HEK293T (cell line): Measurements from ENCODE around the gene MAGI2.

Experiments used
- CTCF ChIA-PET: fragments of 350-600 bp; formaldehyde crosslinking; extraction: SDS; loops from one replicate; lab custom pipeline; 2021; ENCODE audit warnings: antibody characterized with exemption, inconsistent platforms; lab: Yijun Ruan, JAX
- POLR2A ChIA-PET: fragments of 350-600 bp; formaldehyde crosslinking; extraction: SDS; loops from one replicate; lab custom pipeline; 2020; ENCODE audit warnings: antibody characterized with exemption, inconsistent platforms; lab: Yijun Ruan, JAX
- DNase-seq: peaks from one replicate; pipeline ENCODE4 v3.0.0; 2012; ENCODE audit warnings: mixed read lengths; ENCODE audit errors: extremely low spot score
- ARNT ChIP-seq: fragments of 450-650 bp; IDR thresholded peaks from 2 replicates; pipeline ENCODE4 v1.6.1; 2017; ENCODE audit warnings: mild to moderate bottlenecking
- BHLHE40 ChIP-seq: fragments of 450-650 bp; IDR thresholded peaks from 2 replicates; pipeline ENCODE4 v1.6.1; 2016; ENCODE audit warnings: mild to moderate bottlenecking, moderate library complexity, borderline replicate concordance
- CTBP1 ChIP-seq: fragments of 450-650 bp; IDR thresholded peaks from 2 replicates; pipeline ENCODE4 v1.6.1; 2016; ENCODE audit warnings: borderline replicate concordance
- ELF4 ChIP-seq: fragments of 450-650 bp; IDR thresholded peaks from 2 replicates; pipeline ENCODE4 v1.6.1; 2017; ENCODE audit warnings: antibody characterized with exemption
- FOXA1 ChIP-seq: fragments of 450-650 bp; IDR thresholded peaks from 2 replicates; pipeline ENCODE4 v1.6.1; 2016; ENCODE audit warnings: mild to moderate bottlenecking
- FOXK2 ChIP-seq: fragments of 450-650 bp; IDR thresholded peaks from 2 replicates; pipeline ENCODE4 v1.6.1; 2016; ENCODE audit warnings: mild to moderate bottlenecking
- FOXM1 ChIP-seq: fragments of 450-650 bp; IDR thresholded peaks from 2 replicates; pipeline ENCODE4 v1.6.1; 2017; ENCODE audit warnings: mild to moderate bottlenecking, borderline replicate concordance
- HDGF ChIP-seq: fragments of 450-650 bp; IDR thresholded peaks from 2 replicates; pipeline ENCODE4 v1.6.1; 2017; ENCODE audit warnings: antibody characterized with exemption, borderline replicate concordance
- L3MBTL2 ChIP-seq: fragments of 450-650 bp; conservative IDR thresholded peaks from 2 replicates; pipeline ENCODE4 v1.6.1; 2016; ENCODE audit warnings: mild to moderate bottlenecking
- LEF1 ChIP-seq: fragments of 450-650 bp; IDR thresholded peaks from 2 replicates; pipeline ENCODE4 v1.6.1; 2017; ENCODE audit warnings: mild to moderate bottlenecking, borderline replicate concordance
- NFRKB ChIP-seq: fragments of 450-650 bp; IDR thresholded peaks from 2 replicates; pipeline ENCODE4 v1.6.1; 2016; ENCODE audit warnings: mild to moderate bottlenecking, moderate library complexity
- SP1 ChIP-seq: fragments of 450-650 bp; IDR thresholded peaks from 2 replicates; pipeline ENCODE4 v1.6.1; 2017
- SUZ12 ChIP-seq: fragments of 450-650 bp; IDR thresholded peaks from 2 replicates; pipeline ENCODE4 v1.6.1; 2016; ENCODE audit warnings: mild to moderate bottlenecking
- TARDBP ChIP-seq: fragments of 450-650 bp; IDR thresholded peaks from 2 replicates; pipeline ENCODE4 v1.6.1; 2016
- ZNF384 ChIP-seq: fragments of 450-650 bp; IDR thresholded peaks from 2 replicates; pipeline ENCODE4 v1.6.1; 2016
- TF ChIP-seq, protein P1 (sequence below): fragments of 450-650 bp; IDR thresholded peaks from 2 replicates; pipeline ENCODE4 v1.6.1; 2016

Gene MAGI2

DNA sequence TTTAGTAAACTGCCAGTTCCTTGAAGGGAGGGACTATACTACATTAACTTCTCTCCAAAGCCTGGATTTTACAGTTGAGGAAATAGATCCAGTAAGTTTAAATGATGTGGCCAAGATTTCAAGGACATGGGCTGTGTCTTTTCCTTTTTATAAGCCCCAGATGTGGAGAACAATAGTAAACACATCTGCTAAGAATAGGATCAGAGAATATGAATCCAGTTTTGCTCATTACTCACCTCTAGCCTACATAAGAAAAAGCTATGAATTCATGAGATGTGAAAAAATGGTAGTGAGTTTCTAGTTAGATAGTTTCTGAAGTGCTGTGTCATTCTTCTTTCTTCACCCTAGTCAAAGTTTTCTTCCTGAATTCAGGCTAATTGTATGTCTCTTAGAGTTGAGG lies 38.6 kb downstream of the MAGI2 start:
- ChIA-PET POLR2A (no interaction called here), CTCF (no interaction called here)
- no peak for DNase-seq
- TF ChIP-seq, protein P1, sequence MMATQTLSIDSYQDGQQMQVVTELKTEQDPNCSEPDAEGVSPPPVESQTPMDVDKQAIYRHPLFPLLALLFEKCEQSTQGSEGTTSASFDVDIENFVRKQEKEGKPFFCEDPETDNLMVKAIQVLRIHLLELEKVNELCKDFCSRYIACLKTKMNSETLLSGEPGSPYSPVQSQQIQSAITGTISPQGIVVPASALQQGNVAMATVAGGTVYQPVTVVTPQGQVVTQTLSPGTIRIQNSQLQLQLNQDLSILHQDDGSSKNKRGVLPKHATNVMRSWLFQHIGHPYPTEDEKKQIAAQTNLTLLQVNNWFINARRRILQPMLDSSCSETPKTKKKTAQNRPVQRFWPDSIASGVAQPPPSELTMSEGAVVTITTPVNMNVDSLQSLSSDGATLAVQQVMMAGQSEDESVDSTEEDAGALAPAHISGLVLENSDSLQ, result no peak
- TF ChIP-seq SP1 (no peak), TARDBP (no peak), FOXA1 (no peak), L3MBTL2 (no peak), ZNF384 (no peak), NFRKB (no peak)

DNA sequence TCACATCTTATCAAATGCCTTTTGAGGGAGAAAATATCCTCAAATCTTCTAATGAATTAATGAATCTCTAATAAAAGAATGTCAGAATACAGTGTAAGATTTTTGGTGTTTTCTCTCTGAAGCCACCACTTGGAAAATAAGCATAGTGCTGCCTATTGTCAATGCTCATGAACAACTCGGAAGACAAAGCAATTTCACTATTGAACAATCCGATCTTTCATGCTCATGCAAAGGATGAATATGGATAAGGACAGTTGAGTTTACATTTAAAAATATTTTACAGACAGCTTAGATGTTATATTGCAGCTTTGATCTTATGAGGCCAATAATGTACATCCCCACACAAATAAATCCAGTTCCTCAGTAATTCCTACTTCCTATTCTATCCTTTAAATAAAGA lies 40.6 kb downstream of the MAGI2 start:
- no peak for DNase-seq
- CTCF ChIA-PET, result no interaction called here

DNA sequence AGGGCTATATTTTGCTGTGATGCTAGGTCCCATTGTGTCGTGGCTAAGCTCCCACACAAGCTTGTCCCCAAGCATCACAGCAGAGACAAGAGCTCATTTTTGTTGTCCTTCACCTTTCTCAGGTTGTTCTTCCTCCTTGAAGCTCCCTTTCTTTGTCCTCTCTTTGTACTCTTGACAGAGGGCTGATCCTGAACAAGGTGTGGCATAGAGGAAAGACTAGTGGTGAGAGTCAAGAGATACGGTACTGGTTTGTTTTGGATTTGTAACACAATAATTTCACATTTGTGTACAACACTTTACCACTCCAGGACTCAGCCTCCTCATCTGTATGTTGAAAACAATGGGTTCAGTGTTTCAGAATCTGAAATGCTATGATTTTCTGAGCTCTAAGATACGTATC lies 41.0 kb downstream of the MAGI2 start:
- TF ChIP-seq SUZ12 (no peak), HDGF (no peak), ZNF384 (no peak), FOXM1 (no peak), LEF1 (no peak), L3MBTL2 (no peak), FOXK2 (no peak), ELF4 (no peak), NFRKB (no peak), BHLHE40 (no peak)
- TF ChIP-seq, protein P1, result no peak
- POLR2A ChIA-PET, result no interaction called here
- DNase-seq, result no peak
- CTCF ChIA-PET, result interaction anchor here (0.5 kb wide), 1 partner anchor 1585 kb away, joined by 3 read pairs; no protein-coding TSS in a partner anchor

More for the DNA sequence above, 40.6 kb downstream of the MAGI2 start:
- TF ChIP-seq HDGF (no peak), ARNT (no peak), ELF4 (no peak), L3MBTL2 (no peak), FOXK2 (no peak), SUZ12 (no peak), NFRKB (no peak)
- POLR2A ChIA-PET, result no interaction called here

DNA sequence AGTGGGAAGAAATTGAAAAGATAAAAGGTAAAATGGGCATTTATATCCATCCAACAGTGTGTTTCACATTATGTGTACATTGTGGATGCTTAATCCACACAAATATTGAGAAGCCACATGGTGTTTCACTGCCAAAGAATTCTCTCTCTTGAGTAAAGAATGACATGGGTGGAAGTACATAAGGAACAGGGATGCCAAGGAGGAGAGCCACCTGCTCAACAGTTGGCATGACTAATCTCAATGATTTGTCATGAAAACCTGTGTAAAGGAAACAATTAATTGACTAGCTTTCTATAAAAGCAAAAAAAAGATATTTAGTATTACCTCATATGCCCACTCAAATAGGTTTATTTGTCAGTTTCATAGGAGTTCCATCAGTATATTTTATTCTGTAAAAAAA lies 43.1 kb downstream of the MAGI2 start:
- DNase-seq, result no peak
- no peak for TF ChIP-seq LEF1
- TF ChIP-seq TARDBP, result no peak
- no peak for TF ChIP-seq FOXA1
- no peak for TF ChIP-seq CTBP1
- no peak for TF ChIP-seq ZNF384
- TF ChIP-seq FOXK2, result no peak
- no peak for TF ChIP-seq SUZ12
- no peak for TF ChIP-seq FOXM1
- TF ChIP-seq SP1, result no peak
- no peak for TF ChIP-seq BHLHE40
- TF ChIP-seq NFRKB, result no peak
- no peak for TF ChIP-seq HDGF
- TF ChIP-seq ELF4, result no peak
- no peak for TF ChIP-seq L3MBTL2
- TF ChIP-seq ARNT, result no peak
- TF ChIP-seq, protein P1, result no peak
- POLR2A ChIA-PET, result no interaction called here
- CTCF ChIA-PET, result interaction anchor here (1.4 kb wide), 1 partner anchor 112 kb away, joined by 3 read pairs; no protein-coding TSS in a partner anchor

DNA sequence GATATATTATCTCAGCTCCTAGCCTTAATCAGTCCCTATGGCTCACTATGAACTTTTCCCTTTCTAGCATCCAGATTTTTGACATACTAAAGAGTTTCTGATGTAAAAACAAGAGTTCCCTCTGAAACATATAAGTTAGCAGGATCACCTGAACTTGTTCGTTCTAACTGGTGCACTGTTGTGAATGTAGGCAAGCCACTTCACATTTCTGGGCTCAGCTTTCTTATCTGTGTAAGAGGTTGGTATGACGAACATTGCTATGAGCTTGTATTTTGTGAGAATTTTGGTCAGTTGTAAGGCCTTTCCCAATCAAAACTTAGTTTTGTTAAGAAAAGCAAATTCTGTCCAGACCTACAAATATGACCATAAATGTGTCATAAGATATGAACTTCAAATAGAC lies 46.1 kb downstream of the MAGI2 start:
- DNase-seq, result no peak
- ChIA-PET POLR2A (no interaction called here), CTCF (no interaction called here)
- TF ChIP-seq ZNF384 (no peak), NFRKB (no peak), SUZ12 (no peak)

DNA sequence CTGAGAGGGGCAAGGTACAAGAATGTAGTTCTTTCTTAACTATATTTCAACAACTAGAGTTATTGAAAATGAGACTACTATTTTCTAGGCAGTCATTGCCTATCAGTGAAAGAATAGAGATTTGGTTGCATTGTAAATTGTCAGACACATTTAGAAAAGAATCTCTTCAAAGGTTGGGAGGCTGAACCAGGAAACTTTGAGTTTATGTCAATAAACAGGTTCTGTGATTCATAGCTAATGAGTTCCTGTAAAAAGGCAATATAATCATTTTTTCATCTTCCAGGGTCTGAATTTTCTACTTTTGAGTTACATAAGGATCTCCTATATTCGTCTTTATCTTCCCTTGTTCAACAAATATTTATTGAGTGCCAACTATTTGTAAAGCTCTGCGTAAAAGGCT lies 47.1 kb downstream of the MAGI2 start:
- DNase-seq, result no peak
- TF ChIP-seq FOXM1 (no peak), ELF4 (no peak)
- POLR2A ChIA-PET, result no interaction called here
- CTCF ChIA-PET, result no interaction called here

DNA sequence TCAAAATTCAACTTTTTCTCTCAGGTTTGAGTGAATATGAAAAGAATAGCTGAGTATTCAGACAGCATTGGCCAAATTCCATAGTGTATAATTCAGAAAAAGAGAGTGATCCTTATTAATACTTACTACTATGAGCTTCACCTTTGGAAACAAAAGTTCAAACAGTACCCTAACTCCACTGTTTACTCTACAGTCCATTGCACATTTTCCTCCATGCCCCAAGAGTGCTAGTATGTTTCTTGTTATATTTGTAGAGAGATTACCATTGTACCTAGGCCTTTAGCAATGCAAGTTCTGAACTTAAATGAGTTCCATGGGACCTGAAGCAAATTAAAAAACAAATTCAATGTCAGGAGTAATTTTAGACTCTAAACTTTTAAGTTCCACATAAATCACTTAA lies 48.1 kb downstream of the MAGI2 start:
- POLR2A ChIA-PET, result no interaction called here
- TF ChIP-seq L3MBTL2 (no peak), CTBP1 (no peak), ELF4 (no peak), ZNF384 (no peak), ARNT (no peak), SUZ12 (no peak), HDGF (no peak)
- TF ChIP-seq, protein P1, result no peak
- no peak for DNase-seq
- CTCF ChIA-PET, result interaction anchor here (0.6 kb wide), 1 partner anchor 18 kb away, joined by 3 read pairs; no protein-coding TSS in a partner anchor
